Activated gamma-delta T cell treated with Interleukin-2 at 50 U/mL for 16 hours (primary cell): Measurements from ENCODE around the gene OSBPL5.
"Not testable (repeated sequence)": the region's sequence is repeated elsewhere in the genome, so short reads cannot be mapped to it uniquely, and the experiment has no call there.

ENCODE experiments used
- DNase-seq: peaks from one replicate; pipeline ENCODE4 v3.0.0-alpha.2; 2020

Gene OSBPL5

DNA sequence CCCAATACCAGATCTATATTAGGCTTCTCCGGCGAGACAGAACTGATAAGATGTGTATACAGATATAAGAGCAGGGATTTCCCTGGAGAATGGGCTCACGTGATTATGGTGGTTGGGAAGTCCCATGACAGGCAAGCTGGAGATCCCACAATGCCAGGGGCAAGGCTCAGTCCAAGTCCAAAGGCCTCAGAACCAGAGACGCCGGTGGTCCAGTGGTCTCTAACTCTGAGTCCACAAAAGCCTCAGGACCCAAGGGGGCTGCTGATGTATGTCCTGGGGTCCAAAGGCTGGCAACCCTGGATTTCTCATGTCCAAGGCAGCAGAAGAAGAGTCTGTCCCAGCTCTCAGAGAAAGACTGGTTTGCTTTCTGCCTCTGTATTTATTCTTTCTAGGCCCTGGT, 15.8 kb upstream of the OSBPL5 start:
- no peak for DNase-seq

DNA sequence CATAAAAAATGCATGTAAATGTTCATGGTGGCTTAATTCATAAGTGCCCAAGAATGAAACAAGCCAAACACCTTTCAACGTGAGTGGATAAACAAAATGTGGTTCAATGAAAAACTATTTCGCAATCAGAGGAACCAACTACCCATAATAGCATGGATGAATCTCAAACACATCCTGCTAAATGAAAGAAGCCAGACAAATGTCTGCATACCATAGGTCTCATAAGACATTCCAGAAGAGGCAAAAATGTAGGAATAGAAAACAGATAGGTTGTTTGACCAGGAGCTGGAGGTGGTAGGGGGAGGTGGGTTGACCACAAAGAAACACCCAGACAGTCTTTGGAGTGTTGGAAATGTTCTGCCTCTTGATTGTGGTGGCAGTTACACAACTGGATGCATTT, 13.2 kb upstream of the OSBPL5 start:
- DNase-seq: no peak

GRCh38 chr11:3177931-3178330, 12.8 kb upstream of the OSBPL5 start:
- no peak for DNase-seq

DNA sequence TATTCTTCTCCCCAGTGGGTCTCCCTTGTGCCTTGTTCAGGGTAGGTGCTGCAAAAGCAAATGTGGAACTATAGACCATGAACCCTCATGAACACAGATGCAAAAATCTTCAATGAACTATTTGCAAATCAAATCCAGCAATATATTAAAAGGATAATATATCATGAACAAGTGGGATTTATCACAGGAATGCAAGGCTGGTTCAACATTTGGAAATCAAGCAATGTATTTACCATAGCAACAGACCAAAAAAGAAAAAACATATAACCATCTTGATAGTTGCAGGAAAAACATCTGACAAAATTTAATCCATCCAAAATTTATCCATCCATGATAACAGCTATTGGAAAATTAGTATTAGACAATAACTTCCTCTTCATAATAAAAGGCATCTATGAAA, 11.4 kb upstream of the OSBPL5 start:
- DNase-seq: no peak

GRCh38 chr11:3175194-3175593, 10.1 kb upstream of the OSBPL5 start:
- no peak for DNase-seq

- no peak for DNase-seq
Measured at GRCh38 chr11:3174387-3174786, 9.3 kb upstream of the OSBPL5 start.

- no peak for DNase-seq
Measured at GRCh38 chr11:3173795-3174194, 8.7 kb upstream of the OSBPL5 start.

- no peak for DNase-seq
Measured at GRCh38 chr11:3171931-3172560, 6.9 kb upstream of the OSBPL5 start.

DNA sequence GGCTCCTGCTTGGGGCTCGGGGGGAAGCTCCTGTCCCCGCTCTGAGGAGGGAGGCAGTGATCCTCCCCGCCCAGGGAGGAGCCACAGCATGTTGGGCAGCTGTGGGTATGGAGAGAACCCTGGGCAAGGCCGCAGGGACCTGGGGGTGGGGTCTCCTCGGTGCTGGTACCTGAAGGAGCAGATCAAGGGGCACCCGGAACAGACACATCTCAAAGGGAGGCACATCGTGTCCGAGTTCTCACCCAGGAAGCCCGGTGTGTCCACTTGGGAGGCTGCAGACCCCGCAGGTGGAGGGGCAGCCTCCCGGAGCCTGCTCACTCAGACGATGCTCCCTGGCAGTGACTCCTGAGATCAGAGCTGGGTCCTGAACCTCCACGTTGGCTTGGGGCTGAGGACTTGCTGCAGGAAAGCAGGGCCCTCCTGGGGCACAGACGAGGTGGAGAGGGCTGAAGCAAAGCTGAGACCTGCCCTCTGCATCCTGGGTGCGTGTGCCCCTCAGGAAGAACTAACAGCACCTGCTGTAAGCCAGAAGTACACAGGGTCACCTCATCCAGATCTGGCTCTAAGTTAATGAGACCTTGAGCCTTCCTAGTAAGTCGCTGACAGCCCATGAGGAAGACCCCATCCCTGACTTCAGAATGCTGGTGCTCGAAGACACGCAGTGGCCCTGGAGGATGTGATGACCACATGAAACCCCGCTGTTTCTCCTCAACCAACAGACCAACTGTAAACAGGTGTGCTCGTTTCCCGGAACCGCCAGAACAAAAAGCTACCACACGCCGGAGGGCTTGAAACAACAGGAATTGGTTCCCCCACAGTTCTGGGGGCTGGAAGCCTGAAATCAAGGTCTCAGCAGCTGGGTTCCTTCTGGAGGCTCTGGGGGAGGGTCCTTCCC, 5.9 kb upstream of the OSBPL5 start:
- no peak for DNase-seq

DNA sequence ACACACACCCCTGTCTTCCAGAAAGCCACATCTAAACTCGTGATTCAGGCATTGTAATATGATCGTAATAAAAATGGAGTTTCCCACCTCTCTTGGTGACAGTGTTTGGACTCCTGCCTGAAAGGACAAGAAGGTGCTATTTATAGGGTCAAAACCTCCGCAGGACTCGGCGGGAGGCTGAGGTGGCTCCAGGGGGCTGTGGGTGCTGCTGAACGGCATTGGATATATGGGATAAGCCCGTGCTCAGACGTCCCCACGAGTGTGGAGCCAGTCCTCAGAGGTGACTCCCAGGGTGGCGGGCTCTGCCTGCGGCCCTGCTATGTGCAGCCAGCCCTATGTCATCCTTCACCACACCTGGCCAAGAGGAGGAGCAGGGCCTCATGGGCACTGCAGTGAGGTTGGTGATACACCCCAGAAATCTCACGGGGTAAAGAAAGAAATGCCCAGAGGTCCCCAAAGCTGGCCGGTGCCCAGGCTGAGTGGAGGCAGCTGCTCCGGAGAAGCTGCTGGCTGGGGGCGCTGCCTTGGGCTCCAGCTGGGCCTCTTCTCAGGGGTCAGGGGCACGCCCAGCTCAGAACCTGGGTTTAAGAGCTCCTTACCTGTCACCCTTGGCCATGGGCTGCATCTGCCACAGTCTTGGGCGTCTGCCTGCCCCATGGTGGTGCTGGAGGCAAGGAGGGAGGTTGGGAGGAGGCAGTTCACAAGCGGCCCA, 5.1 kb upstream of the OSBPL5 start:
- DNase-seq: no peak

DNA sequence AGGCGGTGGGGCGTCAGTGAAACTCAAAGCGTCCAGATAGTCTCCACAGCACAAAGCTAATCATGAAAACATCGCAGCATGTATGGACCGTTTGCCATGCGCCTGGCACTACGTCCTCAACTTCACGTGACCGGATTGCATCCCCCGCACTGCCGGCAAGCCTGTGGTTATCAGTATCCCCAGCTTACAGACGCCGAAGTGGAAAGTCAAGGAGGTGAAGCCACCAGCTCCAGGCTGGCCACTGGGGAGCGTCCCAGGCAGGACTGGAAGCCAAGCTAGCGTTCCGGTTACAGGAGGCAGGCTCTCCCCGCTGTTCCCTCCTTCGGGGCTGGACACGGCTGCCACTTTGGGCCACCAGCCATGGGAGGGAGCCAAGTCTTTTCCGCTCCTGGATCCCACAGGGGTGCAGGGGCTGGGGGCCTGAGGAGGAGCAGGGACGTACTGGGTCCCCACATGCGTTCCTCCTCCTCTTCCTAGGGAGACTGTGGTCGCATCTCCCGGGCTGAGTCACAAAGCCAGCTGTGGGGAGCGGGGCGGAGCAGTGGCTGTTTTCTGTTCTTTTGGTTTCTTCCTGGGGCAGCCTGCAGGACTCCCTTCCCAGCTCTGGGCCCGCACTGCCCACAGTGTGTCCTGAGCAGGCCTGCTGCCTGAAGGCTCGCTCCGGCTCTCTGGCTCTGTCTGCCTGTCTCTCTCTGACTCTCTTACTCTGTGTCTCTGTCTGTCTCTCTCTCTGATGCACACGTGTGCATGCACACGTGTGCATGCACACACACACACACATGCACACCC, 4.3 kb upstream of the OSBPL5 start:
- DNase-seq: no peak

DNA sequence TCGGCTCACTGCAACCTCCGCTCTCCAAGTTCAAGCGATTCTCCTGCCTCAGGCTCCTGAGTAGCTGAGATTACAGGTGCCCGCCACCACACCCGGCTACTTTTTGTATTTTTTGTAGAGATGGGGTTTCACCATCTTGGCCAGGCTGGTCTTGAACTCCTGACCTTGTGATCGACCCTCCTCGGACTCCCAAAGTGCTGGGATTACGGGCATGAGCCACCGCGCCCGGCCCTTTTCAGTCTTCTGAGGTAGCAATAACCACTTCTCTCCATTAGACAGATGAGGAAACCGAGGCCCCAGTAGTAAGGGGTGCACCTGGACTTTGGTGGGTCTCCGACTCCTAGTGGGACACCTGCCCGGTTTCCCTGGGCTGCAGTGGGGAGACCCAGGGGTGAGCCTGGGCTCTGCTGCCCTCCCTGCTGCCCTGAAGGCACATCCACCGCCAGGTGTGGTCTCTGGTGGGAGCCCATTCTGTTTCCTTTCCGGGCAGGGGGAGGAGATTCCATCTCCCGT, 3.7 kb upstream of the OSBPL5 start:
- not testable (repeated sequence) for DNase-seq

DNA sequence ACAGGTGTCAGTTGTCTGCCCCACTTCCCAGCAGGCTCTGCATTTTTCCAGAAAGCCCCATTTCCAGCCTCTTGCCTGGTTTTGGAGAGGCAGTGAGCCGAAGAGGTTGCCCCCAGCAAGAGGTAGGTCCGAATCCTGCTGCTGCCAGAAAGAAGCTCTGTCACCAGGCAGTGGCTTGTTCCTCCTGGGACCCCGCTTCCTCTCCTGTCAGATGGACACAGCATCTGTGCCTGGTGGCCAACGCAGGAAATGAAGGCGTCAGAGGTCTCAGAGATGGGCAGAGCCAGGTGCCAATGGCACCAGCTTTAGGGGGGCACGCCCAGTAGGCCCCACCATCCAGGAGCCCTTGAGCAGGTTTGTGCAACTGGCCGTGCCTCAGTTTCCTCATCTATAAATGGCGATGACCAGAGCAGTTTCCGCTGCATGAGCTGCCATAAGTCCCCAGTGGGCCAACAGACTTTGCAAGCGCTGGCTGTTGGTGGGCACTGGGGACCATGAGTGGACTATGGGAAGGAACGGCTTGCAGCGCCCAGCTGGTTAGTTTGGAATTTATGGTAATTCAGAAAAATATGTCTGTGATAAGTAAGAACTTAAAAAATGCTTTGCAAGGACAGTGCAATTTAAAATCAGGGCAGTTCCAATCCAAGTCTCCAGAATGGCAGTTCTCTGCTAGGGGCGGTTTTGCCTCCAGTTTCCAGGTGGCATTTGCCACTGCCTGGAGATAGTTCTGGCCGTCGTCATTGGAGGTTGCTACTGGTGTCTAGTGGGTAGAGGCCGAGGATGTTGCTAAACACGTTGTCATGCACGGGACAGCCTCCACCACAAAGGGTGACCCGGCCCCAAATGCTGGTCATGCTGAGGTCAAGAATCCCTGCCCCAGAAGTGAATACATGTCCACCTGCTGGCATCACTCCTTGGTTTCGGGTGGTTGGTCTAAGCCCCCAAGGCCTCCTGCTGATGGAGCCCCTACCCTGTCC, 2.3 kb upstream of the OSBPL5 start:
- DNase-seq: no peak

GRCh38 chr11:3166268-3167142, 1.4 kb upstream of the OSBPL5 start:
- DNase-seq: no peak

GRCh38 chr11:3165916-3166267, 782 bp upstream of the OSBPL5 start:
- DNase-seq: no peak

GRCh38 chr11:3164552-3165151, 458 bp downstream of the OSBPL5 start:
- DNase-seq: no peak

GRCh38 chr11:3164138-3164551, 965 bp downstream of the OSBPL5 start:
- no peak for DNase-seq

GRCh38 chr11:3163241-3163981, 1.7 kb downstream of the OSBPL5 start:
- DNase-seq: no peak
